ENCODE results near the gene FBXL17. TPM values are rescaled to one million over a fixed set of nuclear protein-coding genes. Genes with fewer than 3 reads are reported as not detected.

FBXL17 gene
- total RNA-seq, 2 donors from 2014 or later: 24.8 to 58.2 TPM

GRCh38 chr5:108326982-108327381, 54.9 kb downstream of the FBXL17 start:
- ATAC-seq (ENCODE audit: insufficient number of reproducible peaks, low FRiP score, low read depth): no peak
- H3K36me3 ChIP-seq: no peaks in the 10 kb centered on the region
- DNase-seq (ENCODE audit: low spot score): no peak
- no peak for TF ChIP-seq CTCF (IDR thresholded peaks at IDR 0.05)
- H3K27me3 ChIP-seq (replicated peaks; ENCODE audit: insufficient read depth): no peaks in the 10 kb centered on the region
- H3K4me1 ChIP-seq (ENCODE audit: control insufficient read depth in 1 of 2, low read depth in 2 of 2): peaks cover 0 to 2% of the 10 kb centered on the region in 2 donors
- H3K27ac ChIP-seq: no peak overlapping the region
- no peaks in the 10 kb centered on the region for H3K9me3 ChIP-seq
- H3K4me3 ChIP-seq: no peak overlapping the region

GRCh38 chr5:108324886-108325285, 57.0 kb downstream of the FBXL17 start:
- no peaks in the 10 kb centered on the region for H3K9me3 ChIP-seq
- TF ChIP-seq CTCF (IDR thresholded peaks at IDR 0.05): no peak
- DNase-seq (ENCODE audit: low spot score) (no peak), ATAC-seq (ENCODE audit: insufficient number of reproducible peaks, low FRiP score, low read depth) (no peak)
- no peaks in the 10 kb centered on the region for H3K27me3 ChIP-seq (replicated peaks; ENCODE audit: insufficient read depth)
- no peak overlapping the region for H3K27ac ChIP-seq
- no peak overlapping the region for H3K4me3 ChIP-seq
- peaks cover 0 to 3% of the 10 kb centered on the region in 2 donors for H3K4me1 ChIP-seq (ENCODE audit: control insufficient read depth in 1 of 2, low read depth in 2 of 2)
- no peaks in the 10 kb centered on the region for H3K36me3 ChIP-seq

- no peak overlapping the region for H3K27ac ChIP-seq
- TF ChIP-seq CTCF (IDR thresholded peaks at IDR 0.05): no peak
Measured at GRCh38 chr5:108321341-108321740, 60.6 kb downstream of the FBXL17 start.

GRCh38 chr5:108320231-108320630, 61.7 kb downstream of the FBXL17 start:
- Histone ChIP-seq H3K4me3 (no peak overlapping the region), H3K9me3 (no peaks in the 10 kb centered on the region), H3K36me3 (no peaks in the 10 kb centered on the region), H3K4me1 (ENCODE audit: control insufficient read depth in 1 of 2, low read depth in 2 of 2) (peaks cover 0 to 3% of the 10 kb centered on the region in 2 donors), H3K27ac (no peak overlapping the region), H3K27me3 (replicated peaks; ENCODE audit: insufficient read depth) (no peaks in the 10 kb centered on the region)
- ATAC-seq (ENCODE audit: insufficient number of reproducible peaks, low FRiP score, low read depth): no peak
- DNase-seq (ENCODE audit: low spot score): no peak
- TF ChIP-seq CTCF (IDR thresholded peaks at IDR 0.05): no peak

More at GRCh38 chr5:108321341-108321740, 60.6 kb downstream of the FBXL17 start:
- DNase-seq (ENCODE audit: low spot score) (no peak), ATAC-seq (ENCODE audit: insufficient number of reproducible peaks, low FRiP score, low read depth) (no peak)
- Histone ChIP-seq H3K4me3 (no peak overlapping the region), H3K27me3 (replicated peaks; ENCODE audit: insufficient read depth) (no peaks in the 10 kb centered on the region), H3K9me3 (no peaks in the 10 kb centered on the region), H3K36me3 (no peaks in the 10 kb centered on the region), H3K4me1 (ENCODE audit: control insufficient read depth in 1 of 2, low read depth in 2 of 2) (peaks cover 0 to 3% of the 10 kb centered on the region in 2 donors)

GRCh38 chr5:108315829-108316228, 66.1 kb downstream of the FBXL17 start:
- ATAC-seq (ENCODE audit: insufficient number of reproducible peaks, low FRiP score, low read depth) (no peak), DNase-seq (ENCODE audit: low spot score) (no peak)
- H3K4me3 ChIP-seq: no peak overlapping the region
- H3K9me3 ChIP-seq: no peaks in the 10 kb centered on the region
- TF ChIP-seq CTCF (IDR thresholded peaks at IDR 0.05): no peak
- H3K27me3 ChIP-seq (replicated peaks; ENCODE audit: insufficient read depth): no peaks in the 10 kb centered on the region
- no peaks in the 10 kb centered on the region for H3K4me1 ChIP-seq (ENCODE audit: control insufficient read depth in 1 of 2, low read depth in 2 of 2)
- no peak overlapping the region for H3K27ac ChIP-seq
- no peaks in the 10 kb centered on the region for H3K36me3 ChIP-seq
